NCI-H2081 treated with DMSO at 0.1 percent for 48 hours (cell line): ENCODE data around the gene DDA1.
"Not testable (repeated sequence)": the region's sequence is repeated elsewhere in the genome, so short reads cannot be mapped to it uniquely, and the experiment has no call there.

Source experiments
- DNase-seq: peaks from one replicate; lab custom pipeline; 2025; lab: John Stamatoyannopoulos, UW

DDA1 gene

DNA sequence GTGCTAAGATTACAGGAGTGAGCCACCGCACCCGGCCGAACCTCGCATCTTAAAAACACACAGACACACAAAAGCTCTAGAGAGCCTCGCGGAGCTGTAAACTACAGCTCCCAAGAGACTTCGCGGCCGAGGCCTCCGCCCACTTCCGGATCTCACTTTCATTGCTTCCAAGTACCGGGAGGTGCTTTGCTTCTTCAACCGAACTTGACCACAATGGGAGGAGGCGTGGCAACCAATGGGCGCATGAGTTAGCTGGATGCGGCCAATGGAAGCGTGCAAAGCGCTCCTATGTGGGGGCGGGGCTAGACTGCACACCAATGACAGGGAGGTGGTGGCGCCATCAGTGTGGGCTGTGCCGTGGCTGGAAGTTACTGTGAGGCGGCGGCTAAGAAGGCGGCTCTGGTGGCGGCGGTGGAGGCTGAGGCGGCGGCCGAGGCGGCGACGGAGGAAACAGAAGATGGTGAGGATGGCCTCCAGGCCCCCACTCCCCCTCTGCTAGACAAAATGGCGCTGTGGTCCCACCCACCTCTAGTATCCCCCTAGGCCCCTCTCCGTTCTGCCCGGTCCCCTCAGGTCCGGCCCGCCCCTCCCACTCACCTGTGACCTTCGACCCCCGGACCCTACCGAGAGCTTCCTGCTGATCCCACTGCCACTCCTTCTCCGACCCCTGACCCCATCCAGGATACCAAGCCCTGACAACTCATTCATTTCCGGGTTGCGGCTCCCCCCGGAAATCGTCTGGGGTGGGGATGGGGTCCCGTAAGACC, at the start of gene DDA1:
DDA1 (plus strand) TSS at position 366 of the 767 bp plus-strand sequence; CDS start at position 458, 92 bp downstream.
- DNase-seq, result peak; percentile 98

DNA sequence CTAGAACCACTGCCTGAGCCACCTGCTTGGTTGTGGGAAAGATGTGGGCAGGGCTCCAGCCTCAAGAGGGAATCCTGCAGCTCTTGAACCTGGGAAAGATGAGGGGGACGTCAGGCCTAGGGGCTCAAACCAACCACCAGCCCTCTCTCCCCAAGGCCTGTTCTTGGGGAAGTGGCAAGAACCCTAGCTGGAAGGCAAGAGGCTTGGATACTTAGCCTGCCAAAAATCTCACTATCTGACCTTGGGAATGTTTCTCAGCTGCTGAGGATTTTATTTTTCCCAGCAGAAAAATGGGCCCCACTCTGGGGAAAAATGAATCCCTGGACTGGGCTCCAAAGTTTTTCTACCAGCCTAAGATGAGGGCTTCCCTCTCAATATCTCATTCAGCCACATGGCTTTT, 49.4 kb upstream of the DDA1 start:
- no peak for DNase-seq

DNA sequence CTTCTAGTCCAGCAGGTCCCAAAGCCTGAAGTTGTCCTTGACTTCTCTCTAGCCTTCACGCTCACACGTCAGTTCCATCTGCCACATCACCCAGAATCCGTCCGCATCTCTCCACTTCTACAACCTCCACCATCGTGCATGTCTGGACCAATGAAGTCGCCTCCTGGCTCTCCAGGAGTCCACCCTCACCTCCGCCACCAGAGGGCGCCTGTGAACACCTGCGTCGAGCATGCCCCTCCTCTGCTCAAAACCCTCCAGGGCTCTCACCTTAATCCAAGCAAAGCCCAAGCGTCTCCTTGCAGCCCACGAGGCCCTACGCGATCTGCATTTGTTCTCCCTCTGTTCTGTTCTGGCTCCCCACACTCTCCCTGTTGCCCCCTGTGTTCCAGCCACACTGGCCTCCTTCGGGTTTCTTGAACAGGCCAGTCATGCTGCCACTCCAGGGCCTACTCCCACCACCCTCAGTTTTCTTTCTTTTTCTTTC, 48.5 kb upstream of the DDA1 start:
- peak; percentile 8 for DNase-seq

DNA sequence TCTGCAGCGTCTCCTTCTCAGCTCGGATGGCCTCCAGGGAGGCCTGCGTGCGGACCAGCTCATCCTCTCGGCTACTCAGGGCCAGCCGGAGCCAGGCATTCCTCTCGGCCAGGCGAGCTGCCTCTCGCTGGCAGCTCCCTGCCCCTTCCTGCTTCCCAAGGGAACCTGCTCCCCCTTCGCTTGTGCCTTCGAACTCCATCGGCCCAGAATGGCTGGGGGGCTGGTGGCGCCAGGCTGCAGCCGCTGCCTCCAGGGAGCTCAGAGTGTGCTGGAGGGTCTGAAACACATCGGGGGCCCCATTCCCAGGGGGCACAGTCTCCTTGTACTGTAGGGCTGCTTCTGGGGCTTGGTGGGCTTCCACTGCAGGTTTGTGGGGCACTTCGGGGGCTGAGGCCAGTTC, 46.8 kb upstream of the DDA1 start:
- no peak for DNase-seq

DNA sequence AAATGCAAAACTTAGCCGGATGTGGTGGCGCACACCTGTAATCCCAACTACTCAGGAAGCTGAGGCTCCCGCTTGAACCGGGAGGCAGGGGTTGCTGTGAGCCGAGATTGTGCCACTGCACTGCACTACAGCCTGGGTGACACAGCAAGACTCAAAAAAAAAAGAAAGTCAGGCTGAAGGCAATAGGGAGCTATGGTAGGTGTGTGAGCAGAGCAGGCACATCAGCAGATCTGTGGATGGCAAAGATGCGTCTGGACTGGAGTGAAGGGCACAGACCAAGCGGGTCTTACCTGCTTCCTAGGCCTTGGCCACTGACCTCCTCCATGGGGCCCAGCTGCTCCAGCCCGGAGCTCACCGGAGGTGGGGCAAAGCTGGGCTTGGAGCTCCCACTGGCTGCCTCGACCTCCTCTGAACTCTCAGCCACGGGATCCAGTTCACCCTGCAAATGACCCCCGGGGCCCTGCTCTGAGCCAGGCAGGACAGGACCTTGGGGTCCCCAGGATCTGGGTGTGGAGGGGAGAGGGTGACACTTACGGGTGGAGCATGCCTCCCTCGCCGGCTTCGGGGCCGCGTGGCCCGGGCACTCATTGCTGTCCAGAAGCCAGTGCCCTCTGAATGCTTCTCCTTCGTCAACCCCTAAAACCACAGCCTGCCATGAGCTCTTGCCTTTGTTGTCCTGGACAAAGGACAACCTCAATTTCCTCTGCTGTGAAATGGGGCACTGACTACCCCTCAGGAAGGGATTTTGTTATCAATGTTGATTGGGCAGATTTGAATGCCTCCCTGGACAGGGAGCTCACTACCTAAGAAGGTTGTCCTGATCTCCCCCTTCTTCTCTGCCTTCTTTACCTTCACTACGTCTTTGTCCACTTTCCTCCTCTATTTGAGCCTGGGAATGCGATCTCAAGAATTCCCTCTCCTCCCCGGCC, 45.4 kb upstream of the DDA1 start:
- no peak for DNase-seq

DNA sequence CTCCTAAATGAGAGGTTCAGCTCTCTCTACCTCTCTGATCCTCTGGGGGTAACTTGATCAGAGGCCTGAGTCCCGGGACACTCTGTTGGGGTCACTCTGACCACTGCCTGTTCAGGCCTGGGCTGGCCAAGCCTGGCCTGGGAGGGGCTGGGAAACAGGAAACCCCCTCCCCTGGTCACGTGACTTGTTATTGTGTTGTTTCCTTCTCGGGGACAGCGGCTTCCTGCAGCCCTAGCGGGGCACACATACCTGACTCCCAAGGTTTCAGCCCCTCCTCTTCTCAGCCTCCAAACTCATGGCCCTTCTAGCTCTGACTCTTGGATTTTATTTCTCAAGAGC, 44.8 kb upstream of the DDA1 start, which contains the start of gene USHBP1:
USHBP1 (minus strand) TSS at position 105 of the 339 bp plus-strand sequence. CDS start 446 bp downstream, outside the sequence.
- DNase-seq, result no peak

DNA sequence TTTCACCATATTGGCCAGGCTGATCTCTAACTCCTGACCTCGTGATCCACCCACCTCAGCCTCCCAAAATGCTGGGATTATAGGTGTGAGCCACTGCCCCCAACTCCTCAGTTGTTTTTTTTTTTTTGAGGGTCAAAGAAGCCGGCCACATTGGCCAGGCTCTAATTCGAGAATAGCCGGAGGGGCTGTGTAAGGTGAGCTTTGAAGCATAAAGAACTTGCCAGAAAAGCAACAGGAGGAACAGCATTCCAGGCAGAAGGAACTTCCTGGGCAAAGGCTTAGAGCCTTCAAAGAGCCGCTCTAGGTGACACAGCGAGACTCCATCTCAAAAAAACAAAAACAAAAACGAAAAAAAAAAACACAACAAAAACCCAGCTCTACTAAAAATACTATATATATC, 43.3 kb upstream of the DDA1 start:
- DNase-seq, result no peak

DNA sequence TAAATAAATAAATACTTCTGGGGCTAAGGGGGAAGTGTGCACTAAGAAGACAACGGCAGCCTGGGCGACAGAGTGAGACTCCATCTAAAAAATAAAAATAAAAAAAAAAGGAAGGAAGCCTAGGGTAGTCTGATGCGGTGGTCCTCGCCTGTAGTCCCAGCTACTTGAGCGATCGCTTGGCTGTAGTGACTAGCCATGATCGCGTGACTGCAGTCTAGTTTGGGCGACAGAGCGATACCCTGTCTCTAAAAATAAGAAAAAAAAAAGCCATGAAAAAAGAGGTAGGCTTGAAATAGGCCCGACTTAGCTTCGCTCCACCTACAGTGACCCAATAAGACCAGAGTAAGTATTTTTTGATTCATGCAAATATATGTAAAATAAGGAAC, 42.8 kb upstream of the DDA1 start:
- DNase-seq, result no peak

DNA sequence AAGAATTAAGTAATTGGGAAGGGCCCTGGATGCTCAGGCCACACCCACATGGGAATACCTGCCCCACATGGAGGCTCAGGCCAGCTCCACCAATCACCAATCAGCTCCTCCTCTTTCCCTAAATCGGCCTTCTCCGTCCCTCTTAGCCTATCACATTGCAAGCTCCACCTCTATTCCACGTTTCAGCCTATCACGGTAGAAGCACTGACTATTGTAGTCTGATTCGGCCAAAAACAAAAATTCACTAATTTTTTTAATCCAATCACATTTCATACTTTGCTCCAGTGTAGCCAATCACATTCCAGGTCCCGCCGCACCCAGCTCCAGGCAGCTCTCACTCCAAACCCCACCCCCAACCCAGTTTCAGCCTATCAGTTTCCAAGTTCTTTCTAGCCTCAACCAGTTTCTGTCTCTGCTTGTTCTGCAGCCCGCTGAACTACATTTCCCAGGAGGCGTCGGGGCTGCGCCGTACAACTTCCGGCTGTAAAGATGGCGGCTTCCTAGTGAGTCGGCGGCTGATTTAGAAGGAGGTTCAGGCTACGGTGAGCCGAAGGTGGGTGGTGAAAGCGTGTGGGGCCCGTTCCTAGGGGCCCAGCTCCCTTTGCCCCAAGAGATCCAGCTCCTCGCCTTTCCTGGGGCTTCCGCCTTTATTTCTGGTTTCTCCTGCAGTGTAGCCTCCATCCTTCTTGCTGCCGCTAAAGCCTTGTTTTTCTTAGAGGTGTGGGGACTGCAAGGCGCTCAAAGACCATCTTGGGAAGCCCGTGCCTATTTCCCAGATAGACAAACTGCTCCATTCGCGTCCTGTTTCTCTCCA, 42.2 kb upstream of the DDA1 start, which contains the start of gene BABAM1:
BABAM1 (plus strand) TSS at position 469 of the 814 bp plus-strand sequence. CDS start 1,364 bp downstream, outside the sequence.
- DNase-seq, result peak; percentile 97

DNA sequence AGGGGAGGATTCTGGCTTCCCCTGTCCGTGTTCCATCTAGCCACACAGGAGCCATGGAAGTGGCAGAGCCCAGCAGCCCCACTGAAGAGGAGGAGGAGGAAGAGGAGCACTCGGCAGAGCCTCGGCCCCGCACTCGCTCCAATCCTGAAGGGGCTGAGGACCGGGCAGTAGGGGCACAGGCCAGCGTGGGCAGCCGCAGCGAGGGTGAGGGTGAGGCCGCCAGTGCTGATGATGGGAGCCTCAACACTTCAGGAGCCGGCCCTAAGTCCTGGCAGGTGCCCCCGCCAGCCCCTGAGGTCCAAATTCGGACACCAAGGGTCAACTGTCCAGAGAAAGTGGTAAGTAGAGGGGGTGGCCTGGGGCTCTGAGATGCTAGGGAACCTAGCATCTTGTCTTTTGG, 40.6 kb upstream of the DDA1 start:
- no peak for DNase-seq

DNA sequence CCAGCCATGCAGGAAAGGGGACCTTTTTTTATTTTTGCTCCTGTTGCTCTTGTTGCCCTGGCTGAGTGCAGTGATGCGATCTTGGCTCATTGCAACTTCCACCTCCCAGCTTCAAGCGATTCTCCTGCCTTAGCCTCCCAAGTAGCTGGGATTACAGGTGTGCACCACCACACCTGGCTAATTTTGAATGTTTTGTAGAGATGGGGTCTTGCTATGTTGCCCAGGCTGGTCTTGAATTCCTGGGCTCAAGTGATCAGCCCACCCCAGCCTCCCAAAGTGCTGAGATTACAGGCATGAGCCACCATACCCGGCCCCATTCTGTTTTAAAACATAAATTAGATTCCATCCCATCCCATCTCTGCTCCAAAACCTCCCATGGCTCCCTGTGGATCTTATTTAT, 34.5 kb upstream of the DDA1 start:
- DNase-seq, result not testable (repeated sequence)

DNA sequence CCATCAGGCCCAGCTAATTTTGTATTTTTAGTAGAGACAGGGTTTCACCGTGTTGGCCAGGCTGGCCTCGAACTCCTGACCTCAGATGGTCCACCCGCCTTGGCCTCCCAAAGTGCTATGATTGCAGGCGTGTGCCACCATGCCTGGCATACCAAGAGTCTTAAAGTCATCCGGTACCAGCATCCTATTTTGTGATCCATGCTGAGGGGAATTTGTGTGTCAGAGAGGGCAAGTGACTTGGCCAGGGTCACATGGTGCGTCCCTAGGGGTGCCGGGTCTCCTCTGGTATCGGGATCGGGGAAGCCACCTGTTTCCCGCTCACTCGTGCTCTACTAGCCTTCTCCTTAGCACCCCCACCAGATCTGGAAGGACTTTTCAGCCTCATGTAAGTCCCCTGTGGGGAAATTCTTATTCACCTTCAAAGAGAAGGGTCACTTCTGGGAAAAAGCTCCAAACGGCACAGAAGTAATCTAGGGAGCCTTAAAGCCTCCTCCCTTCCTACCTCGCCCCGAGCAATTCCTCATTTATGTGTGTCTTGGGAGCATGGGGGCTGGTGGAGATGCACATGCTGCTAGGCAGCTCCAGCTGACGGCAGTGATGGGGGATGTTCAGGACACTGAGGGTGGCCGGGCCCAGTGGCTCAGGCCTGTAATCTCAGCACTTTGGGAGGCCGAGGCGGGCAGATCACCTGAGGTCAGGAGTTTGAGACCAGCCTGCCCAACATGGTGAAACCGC, 33.8 kb upstream of the DDA1 start:
- no peak for DNase-seq

DNA sequence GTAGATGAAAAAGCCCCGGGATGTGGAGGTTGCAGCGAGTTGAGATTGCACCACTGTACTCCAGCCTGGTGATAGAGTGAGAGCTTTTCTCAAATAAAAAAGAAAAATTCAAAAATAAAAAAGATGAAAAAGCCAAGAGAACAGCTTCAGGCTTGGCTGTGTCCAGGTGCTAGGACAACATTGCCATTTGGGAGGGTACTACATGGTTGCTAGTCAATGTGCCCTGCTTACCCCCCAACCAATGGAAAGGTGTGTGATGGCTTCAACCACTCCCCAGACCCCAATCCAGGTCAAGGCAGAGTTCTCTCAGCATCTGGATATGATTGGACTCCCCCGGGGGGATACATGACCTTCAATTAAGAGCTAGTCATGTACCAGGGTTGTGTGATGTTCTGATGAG, 29.9 kb upstream of the DDA1 start:
- DNase-seq, result no peak

DNA sequence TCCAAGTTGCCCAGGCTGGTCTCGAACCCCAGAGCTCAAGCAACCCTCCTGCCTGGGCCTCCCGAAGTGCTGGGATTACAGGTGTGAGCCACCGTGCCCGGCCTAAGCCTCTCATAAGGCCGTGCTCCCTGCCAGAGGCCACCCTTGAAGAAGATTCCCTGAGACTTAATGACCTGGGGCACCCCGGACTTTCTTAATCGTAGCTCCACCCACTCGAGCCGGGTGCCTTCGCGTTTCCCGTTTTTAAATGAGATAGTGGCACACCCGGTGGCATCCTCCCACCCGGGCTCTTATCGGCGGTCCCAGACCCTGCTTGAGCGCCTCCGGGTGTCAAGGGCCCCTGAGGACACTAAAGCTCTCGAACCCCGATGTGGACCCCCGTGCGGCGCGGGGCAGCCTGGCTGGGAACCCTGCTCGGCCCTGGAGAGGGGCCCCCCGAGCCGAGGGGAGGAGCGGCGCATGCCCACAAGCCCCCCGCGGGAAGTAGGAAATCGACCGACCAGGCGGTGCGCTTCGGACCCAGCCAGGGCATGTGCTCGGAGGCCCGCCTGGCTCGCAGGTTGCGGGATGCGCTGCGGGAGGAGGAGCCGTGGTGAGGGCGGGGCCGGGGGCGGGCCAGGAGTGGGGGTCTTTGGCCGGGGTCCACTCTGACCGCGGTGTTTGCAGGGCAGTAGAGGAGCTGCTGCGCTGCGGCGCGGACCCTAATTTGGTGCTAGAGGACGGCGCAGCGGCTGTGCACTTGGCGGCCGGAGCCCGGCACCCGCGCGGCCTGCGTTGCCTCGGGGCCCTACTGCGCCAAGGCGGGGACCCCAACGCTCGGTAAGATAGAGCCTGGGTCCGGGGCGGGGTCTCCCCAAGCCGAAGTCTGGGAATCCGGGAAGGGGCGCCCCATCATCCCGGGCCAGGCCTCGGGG, 27.7 kb upstream of the DDA1 start, which contains the start of gene ANKLE1:
ANKLE1 (plus strand) TSS at position 511 of the 914 bp plus-strand sequence; CDS start at position 531, 20 bp downstream.
- DNase-seq, result no peak

DNA sequence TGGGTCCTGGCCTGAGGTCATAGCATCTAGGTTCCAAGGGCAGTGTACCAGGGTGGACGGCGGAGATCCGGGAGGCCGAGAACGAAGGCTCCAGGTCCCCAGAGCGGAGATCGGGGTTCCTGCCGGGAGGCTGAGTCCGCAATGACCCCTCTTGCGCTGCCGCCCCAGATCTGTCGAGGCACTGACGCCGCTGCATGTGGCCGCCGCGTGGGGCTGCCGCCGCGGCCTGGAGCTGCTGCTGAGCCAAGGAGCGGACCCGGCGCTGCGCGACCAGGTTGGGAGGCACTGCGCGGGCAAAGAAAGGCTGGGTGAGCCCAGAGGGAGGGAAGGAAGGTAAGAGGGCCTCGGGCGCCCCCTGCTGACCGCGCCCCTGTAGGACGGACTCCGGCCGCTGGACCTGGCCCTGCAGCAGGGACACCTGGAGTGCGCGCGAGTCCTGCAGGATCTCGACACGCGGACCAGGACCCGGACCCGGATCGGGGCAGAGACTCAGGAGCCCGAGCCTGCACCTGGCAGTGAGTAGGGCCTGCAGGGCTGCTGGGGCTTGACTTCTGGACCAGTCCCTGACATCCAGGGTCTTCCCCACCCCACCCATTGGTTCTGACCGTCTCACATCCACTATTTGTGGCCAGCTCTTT, 26.8 kb upstream of the DDA1 start:
- peak; percentile 34 for DNase-seq

DNA sequence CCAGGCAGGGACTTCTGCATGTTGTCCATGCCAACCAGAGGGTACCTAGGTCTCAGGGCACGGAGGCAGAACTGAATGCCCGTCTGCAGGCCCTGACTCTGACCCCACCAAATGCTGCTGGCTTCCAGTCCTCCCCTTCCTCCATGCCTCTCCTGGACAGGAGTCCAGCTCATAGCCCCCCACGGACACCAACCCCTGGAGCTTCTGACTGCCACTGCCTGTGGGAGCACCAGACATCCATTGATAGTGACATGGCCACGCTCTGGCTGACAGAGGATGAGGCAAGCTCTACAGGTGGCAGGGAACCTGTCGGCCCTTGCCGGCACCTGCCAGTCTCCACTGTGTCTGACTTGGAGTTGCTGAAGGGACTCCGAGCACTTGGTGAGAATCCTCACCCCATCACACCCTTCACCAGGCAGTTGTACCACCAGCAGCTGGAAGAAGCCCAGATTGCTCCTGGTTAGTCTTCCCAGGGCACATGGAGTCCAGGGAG, 25.8 kb upstream of the DDA1 start:
- DNase-seq, result no peak

DNA sequence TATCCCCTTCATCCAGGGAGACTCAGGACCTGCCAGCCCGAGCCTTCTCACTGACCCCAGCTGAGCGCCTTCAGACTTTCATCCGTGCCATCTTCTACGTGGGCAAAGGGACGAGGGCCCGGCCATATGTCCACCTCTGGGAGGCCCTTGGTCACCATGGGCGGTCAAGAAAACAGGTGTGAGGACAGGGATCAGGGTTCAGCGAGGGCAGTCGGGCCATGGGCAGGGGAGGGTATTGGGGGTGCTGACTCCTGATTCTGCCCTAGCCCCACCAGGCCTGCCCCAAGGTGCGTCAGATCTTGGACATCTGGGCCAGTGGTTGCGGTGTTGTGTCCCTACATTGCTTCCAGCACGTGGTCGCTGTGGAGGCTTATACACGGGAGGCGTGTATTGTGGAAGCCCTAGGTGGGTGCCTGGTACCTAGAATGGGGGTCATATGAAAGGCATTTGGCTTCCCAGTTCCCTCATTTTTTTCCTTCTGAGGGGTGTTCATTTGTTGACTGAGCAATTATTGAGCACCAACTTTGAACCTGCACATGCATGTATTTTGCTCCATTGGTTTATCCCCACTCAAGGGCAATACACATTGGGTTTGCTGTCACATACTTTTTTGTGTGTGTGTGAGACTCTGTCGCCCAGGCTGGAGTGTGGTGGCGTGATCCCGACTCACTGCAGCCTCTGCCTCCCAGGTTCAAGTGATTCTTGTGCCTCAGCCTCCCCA, 23.8 kb upstream of the DDA1 start:
- DNase-seq, result no peak

DNA sequence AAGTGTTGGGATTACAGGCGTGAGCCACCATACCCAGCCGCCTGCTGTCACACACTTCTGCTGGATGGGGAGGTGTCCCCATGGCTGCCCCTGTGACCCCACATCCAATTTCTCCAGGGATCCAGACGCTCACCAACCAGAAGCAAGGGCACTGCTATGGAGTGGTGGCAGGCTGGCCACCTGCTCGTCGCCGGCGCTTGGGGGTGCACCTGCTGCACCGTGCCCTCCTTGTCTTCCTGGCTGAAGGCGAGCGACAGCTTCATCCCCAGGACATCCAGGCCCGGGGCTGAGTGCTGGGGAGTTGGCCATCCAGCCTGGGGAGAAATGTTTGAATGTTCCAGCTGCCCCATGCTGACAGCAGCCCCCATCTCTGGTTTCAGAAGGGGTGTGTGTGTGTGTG, 23.1 kb upstream of the DDA1 start:
- DNase-seq, result no peak

DNA sequence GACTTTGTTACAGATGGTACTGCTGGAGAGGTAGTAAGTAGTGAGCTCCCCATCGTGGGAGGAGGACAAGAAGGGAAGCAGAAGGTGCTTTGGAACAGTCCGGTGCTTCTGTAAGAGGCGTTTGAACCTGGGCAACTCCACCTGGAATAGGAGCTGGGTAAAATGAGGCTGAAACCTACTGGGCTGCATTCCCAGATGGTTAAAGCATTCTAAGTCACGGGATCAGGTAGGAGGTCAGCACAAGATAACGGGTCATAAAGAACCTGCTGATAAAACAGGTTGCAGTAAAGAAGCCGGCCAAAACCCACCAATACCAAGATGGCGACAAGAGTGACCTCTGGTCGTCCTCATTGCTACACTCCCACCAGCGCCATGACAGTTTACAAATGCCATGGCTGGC, 22.6 kb upstream of the DDA1 start:
- DNase-seq, result no peak
